WTC11 (cell line): ENCODE results near the gene TEX36. TPM values are rescaled to one million over a fixed set of nuclear protein-coding genes. Genes with fewer than 3 reads are reported as not detected.

Experiments used
- ATAC-seq: fragments of 200-7000 bp; cut with Tn5 transposase; 2 replicates; pipeline ENCODE4 v1.10.0; 2021; ENCODE audit warnings: mild to moderate bottlenecking, moderate library complexity
- CTCF ChIA-PET: fragments of 300-600 bp; sonication (Branson Sonifier 250); formaldehyde crosslinking; loops from one replicate; lab custom pipeline; 2021; ENCODE audit warnings: antibody characterized with exemption; lab: Charles Lee
- POLR2A ChIA-PET: fragments of 350-600 bp; sonication (Branson Sonifier 250); formaldehyde crosslinking; loops from one replicate; lab custom pipeline; 2021; ENCODE audit warnings: antibody characterized with exemption; lab: Charles Lee
- DNase-seq: peaks from one replicate; pipeline ENCODE4 v3.0.0; 2021; ENCODE audit warnings: low spot score
- H3K27ac Mint-ChIP-seq: 2 replicates; pipeline ENCODE4 v1.8.0; 2021; ENCODE audit warnings: mixed read lengths
- H3K27me3 Mint-ChIP-seq: 2 replicates; pipeline ENCODE4 v1.8.0; 2021; ENCODE audit warnings: low read depth, mild to moderate bottlenecking, moderate library complexity, mixed read lengths
- H3K36me3 Mint-ChIP-seq: 2 replicates; pipeline ENCODE4 v1.8.0; 2021; ENCODE audit warnings: mixed read lengths
- H3K4me1 Mint-ChIP-seq: 2 replicates; pipeline ENCODE4 v1.8.0; 2022; ENCODE audit warnings: mixed read lengths
- H3K4me3 Mint-ChIP-seq: 2 replicates; pipeline ENCODE4 v1.8.0; 2021; ENCODE audit warnings: mild to moderate bottlenecking, moderate library complexity, mixed read lengths
- H3K9me3 Mint-ChIP-seq: 2 replicates; pipeline ENCODE4 v1.8.0; 2021; ENCODE audit warnings: mixed read lengths
- FOXK1 ChIP-seq: sonication (generic); formaldehyde crosslinking; IDR thresholded peaks from 2 replicates; pipeline ENCODE4 v1.8.0; 2022; ENCODE audit warnings: mild to moderate bottlenecking, moderate library complexity, missing genetic modification reagents
- GABPB1 ChIP-seq: sonication (generic); formaldehyde crosslinking; IDR thresholded peaks from 2 replicates; pipeline ENCODE4 v1.8.1; 2023; ENCODE audit warnings: mild to moderate bottlenecking, missing genetic modification reagents
- GRHL2 ChIP-seq: fragments of 250-450 bp; sonication (Bioruptor Pico); IDR thresholded peaks from 2 replicates; pipeline ENCODE4 v1.8.0; 2022; ENCODE audit warnings: mild to moderate bottlenecking, moderate library complexity; ENCODE audit not compliant: insufficient replicate concordance, severe bottlenecking
- GTF2I ChIP-seq: fragments of 250-450 bp; sonication (Bioruptor Pico); conservative IDR thresholded peaks from 2 replicates; pipeline ENCODE4 v1.4.0; 2021; ENCODE audit warnings: mild to moderate bottlenecking
- KAT7 ChIP-seq: sonication (generic); formaldehyde crosslinking; IDR thresholded peaks from 2 replicates; pipeline ENCODE4 v1.8.1; 2023; ENCODE audit warnings: missing genetic modification reagents, mild to moderate bottlenecking, borderline replicate concordance
- MXD4 ChIP-seq: fragments of 250-450 bp; sonication (Bioruptor Pico); IDR thresholded peaks from 2 replicates; pipeline ENCODE4 v1.8.0; 2021; ENCODE audit warnings: mild to moderate bottlenecking, moderate library complexity, borderline replicate concordance
- SMAD4 ChIP-seq: sonication (generic); formaldehyde crosslinking; IDR thresholded peaks from 2 replicates; pipeline ENCODE4 v1.8.0; 2022; ENCODE audit warnings: mild to moderate bottlenecking, missing genetic modification reagents
- ZNF121 ChIP-seq: sonication (generic); formaldehyde crosslinking; IDR thresholded peaks from 2 replicates; pipeline ENCODE4 v1.8.0; 2023; ENCODE audit warnings: missing genetic modification reagents
- ZNF396 ChIP-seq: fragments of 250-450 bp; sonication (Bioruptor Pico); IDR thresholded peaks from 2 replicates; pipeline ENCODE4 v1.8.0; 2021; ENCODE audit warnings: mild to moderate bottlenecking, moderate library complexity, borderline replicate concordance
- total RNA-seq: library from RNA; stranded (reverse); gene quantifications from 3 replicates; pipeline ENCODE4 v1.2.3, GENCODE V29; 2021
- TF ChIP-seq, protein P1 (sequence below): sonication (generic); formaldehyde crosslinking; IDR thresholded peaks from 2 replicates; pipeline ENCODE4 v1.8.1; 2022; ENCODE audit warnings: mild to moderate bottlenecking, moderate library complexity, missing genetic modification reagents
- TF ChIP-seq, protein P2 (sequence below): sonication (generic); formaldehyde crosslinking; IDR thresholded peaks from 2 replicates; pipeline ENCODE4 v1.8.0; 2023; ENCODE audit warnings: mild to moderate bottlenecking, missing genetic modification reagents
- TF ChIP-seq, protein P3 (sequence below): sonication (generic); formaldehyde crosslinking; IDR thresholded peaks from 2 replicates; pipeline ENCODE4 v1.8.1; 2023; ENCODE audit warnings: mild to moderate bottlenecking, missing genetic modification reagents
- TF ChIP-seq, protein P4 (sequence below): fragments of 250-450 bp; sonication (Bioruptor Pico); IDR thresholded peaks from 2 replicates; pipeline ENCODE4 v1.9.0; 2021; ENCODE audit warnings: mild to moderate bottlenecking, borderline replicate concordance
- TF ChIP-seq, protein P5 (sequence below): sonication (generic); formaldehyde crosslinking; IDR thresholded peaks from 2 replicates; pipeline ENCODE4 v1.8.0; 2022; ENCODE audit warnings: mild to moderate bottlenecking, missing genetic modification reagents

The TEX36 gene
- total RNA-seq, 1 experiment from 2014 or later, result not detected

DNA sequence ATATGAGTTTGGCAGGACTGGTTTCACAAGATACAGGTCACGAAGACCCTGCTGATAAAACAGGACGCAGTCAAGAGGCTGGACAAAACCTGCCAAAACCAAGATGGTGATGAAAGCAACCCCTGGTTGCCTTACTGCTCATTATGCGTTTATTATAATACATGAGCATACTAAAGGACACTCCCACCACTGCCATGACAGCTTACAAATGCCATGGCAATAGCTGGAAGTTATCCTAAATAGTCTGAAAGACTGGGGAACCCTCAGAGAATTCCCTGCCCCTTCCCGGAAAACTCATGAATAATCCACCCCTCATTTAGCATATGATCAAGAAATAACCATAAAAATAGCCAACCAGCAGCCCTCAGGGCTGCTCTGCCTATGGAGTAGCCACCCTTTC is 73.1 kb downstream of the TEX36 start:
- Mint-ChIP-seq H3K27ac (no peak overlapping the region), H3K27me3 (no peaks in the 10 kb centered on the region), H3K4me3 (no peak overlapping the region), H3K36me3 (no peaks in the 10 kb centered on the region), H3K4me1 (peaks cover 3% of the 10 kb centered on the region; the same call in 1 of the 2 replicates), H3K9me3 (peaks cover 14% of the 10 kb centered on the region)
- DNase-seq (no peak), ATAC-seq (no peak)
- no peak for TF ChIP-seq KAT7
- no peak for TF ChIP-seq ZNF121
- CTCF ChIA-PET, result interaction anchor here (0.9 kb wide), 1 partner anchor 240 kb away, joined by 3 read pairs; no protein-coding TSS in a partner anchor
- POLR2A ChIA-PET, result no interaction called here

DNA sequence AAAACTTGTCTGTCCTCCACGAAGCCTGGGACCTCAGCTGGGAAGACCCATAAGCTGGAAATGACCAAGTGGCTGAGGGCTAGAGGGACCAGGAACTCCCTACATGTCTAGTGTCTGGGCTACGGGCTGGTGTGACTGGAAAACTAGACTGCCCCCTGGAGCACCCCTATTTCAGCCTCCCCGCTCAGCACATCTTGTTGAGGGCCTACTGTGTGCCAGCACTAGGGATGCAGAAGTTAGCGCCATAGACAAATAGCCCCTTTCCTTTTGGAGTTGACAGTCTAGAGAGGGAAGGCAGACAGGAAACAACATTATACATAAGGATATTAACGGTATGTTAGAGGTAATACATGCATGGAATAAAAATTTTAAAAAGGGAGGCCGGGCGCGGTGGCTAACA is 74.5 kb downstream of the TEX36 start:
- TF ChIP-seq GTF2I, result no peak
- POLR2A ChIA-PET, result no interaction called here

DNA sequence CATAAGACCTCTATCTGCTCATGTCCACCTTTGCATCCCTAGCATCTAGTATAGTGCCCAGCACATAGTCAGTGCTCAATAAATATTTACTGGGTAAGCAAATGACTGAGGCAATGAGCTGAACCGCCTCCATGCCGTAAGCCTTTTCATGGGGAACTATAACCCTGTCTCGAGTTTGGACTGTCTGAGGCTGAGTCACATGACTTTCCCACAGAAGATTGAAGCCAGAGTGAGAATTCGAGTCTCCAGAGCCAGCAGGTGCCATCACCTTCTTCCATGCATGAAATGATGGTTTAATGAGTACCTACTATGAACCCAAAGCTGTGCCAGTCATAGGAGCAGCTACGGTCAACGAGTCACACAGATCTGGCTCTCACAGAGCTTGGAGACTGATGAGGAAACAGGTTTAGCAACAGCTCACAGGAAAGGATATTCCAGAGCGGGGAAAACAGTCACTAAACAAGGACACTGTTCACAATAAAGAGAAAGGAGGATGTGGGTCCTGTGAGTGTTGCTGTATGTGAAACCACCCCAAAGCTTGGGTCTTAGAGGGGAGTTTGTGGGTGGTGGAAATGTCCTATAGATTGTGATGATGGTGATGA is 75.2 kb downstream of the TEX36 start:
- peaks cover 3% of the 10 kb centered on the region; the same call in 1 of the 2 replicates for H3K4me1 Mint-ChIP-seq
- no peak overlapping the region for H3K27ac Mint-ChIP-seq
- H3K9me3 Mint-ChIP-seq, result peaks cover 16% of the 10 kb centered on the region
- H3K27me3 Mint-ChIP-seq, result no peaks in the 10 kb centered on the region
- POLR2A ChIA-PET, result no interaction called here
- H3K36me3 Mint-ChIP-seq, result no peaks in the 10 kb centered on the region
- TF ChIP-seq FOXK1 (CRISPR knock-in tag), result no peak
- TF ChIP-seq GRHL2 (CRISPR knock-in tag), result no peak
- TF ChIP-seq MXD4, result no peak
- TF ChIP-seq, protein P1, sequence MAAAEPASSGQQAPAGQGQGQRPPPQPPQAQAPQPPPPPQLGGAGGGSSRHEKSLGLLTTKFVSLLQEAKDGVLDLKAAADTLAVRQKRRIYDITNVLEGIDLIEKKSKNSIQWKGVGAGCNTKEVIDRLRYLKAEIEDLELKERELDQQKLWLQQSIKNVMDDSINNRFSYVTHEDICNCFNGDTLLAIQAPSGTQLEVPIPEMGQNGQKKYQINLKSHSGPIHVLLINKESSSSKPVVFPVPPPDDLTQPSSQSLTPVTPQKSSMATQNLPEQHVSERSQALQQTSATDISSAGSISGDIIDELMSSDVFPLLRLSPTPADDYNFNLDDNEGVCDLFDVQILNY, result no peak
- no peak for TF ChIP-seq ZNF396 (CRISPR knock-in tag)
- TF ChIP-seq, all 79 proteins: peak for 0
- DNase-seq, result no peak
- ATAC-seq, result no peak
- H3K4me3 Mint-ChIP-seq, result no peak overlapping the region
- CTCF ChIA-PET, result no interaction called here

More for the DNA sequence above, 74.5 kb downstream of the TEX36 start:
- Mint-ChIP-seq H3K9me3 (peaks cover 16% of the 10 kb centered on the region), H3K36me3 (no peaks in the 10 kb centered on the region), H3K4me3 (no peak overlapping the region), H3K27ac (no peak overlapping the region), H3K4me1 (peaks cover 3% of the 10 kb centered on the region; the same call in 1 of the 2 replicates), H3K27me3 (no peaks in the 10 kb centered on the region)
- no peak for ATAC-seq
- CTCF ChIA-PET, result no interaction called here
- no peak for DNase-seq

DNA sequence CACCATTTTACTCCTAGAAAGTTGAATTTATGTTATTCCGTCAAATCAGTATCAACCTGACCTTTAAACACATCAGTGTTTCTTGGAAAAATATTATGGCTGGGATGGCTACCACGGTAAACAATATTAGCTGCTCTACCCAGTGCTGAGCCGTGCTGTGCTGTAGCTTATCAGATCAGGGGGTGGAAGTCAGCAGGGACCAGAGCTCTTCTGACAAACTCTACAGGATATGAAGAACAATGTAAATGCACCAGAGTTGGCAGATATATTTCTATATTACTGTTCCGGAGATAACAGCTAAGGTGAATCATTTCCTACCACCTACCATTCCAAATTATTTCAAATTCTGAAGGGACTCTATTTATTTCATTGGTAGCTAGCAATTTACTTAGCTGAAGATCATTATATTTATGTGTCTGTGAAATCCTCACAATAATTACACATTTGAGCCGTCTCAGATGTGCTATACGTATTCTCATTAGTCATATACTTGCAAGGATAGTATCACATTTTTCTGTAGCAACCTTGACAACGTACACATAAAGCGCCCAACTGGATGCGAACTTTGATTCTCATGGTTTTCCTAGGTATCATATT is 76.5 kb downstream of the TEX36 start:
- no peak for ATAC-seq
- POLR2A ChIA-PET, result no interaction called here
- H3K4me3 Mint-ChIP-seq, result no peak overlapping the region
- TF ChIP-seq, protein P2, sequence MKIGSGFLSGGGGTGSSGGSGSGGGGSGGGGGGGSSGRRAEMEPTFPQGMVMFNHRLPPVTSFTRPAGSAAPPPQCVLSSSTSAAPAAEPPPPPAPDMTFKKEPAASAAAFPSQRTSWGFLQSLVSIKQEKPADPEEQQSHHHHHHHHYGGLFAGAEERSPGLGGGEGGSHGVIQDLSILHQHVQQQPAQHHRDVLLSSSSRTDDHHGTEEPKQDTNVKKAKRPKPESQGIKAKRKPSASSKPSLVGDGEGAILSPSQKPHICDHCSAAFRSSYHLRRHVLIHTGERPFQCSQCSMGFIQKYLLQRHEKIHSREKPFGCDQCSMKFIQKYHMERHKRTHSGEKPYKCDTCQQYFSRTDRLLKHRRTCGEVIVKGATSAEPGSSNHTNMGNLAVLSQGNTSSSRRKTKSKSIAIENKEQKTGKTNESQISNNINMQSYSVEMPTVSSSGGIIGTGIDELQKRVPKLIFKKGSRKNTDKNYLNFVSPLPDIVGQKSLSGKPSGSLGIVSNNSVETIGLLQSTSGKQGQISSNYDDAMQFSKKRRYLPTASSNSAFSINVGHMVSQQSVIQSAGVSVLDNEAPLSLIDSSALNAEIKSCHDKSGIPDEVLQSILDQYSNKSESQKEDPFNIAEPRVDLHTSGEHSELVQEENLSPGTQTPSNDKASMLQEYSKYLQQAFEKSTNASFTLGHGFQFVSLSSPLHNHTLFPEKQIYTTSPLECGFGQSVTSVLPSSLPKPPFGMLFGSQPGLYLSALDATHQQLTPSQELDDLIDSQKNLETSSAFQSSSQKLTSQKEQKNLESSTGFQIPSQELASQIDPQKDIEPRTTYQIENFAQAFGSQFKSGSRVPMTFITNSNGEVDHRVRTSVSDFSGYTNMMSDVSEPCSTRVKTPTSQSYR (CRISPR knock-in tag), result no peak
- no peak for TF ChIP-seq SMAD4 (CRISPR knock-in tag)
- TF ChIP-seq, protein P3, sequence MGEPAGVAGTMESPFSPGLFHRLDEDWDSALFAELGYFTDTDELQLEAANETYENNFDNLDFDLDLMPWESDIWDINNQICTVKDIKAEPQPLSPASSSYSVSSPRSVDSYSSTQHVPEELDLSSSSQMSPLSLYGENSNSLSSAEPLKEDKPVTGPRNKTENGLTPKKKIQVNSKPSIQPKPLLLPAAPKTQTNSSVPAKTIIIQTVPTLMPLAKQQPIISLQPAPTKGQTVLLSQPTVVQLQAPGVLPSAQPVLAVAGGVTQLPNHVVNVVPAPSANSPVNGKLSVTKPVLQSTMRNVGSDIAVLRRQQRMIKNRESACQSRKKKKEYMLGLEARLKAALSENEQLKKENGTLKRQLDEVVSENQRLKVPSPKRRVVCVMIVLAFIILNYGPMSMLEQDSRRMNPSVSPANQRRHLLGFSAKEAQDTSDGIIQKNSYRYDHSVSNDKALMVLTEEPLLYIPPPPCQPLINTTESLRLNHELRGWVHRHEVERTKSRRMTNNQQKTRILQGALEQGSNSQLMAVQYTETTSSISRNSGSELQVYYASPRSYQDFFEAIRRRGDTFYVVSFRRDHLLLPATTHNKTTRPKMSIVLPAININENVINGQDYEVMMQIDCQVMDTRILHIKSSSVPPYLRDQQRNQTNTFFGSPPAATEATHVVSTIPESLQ (CRISPR knock-in tag), result no peak
- TF ChIP-seq, protein P4, sequence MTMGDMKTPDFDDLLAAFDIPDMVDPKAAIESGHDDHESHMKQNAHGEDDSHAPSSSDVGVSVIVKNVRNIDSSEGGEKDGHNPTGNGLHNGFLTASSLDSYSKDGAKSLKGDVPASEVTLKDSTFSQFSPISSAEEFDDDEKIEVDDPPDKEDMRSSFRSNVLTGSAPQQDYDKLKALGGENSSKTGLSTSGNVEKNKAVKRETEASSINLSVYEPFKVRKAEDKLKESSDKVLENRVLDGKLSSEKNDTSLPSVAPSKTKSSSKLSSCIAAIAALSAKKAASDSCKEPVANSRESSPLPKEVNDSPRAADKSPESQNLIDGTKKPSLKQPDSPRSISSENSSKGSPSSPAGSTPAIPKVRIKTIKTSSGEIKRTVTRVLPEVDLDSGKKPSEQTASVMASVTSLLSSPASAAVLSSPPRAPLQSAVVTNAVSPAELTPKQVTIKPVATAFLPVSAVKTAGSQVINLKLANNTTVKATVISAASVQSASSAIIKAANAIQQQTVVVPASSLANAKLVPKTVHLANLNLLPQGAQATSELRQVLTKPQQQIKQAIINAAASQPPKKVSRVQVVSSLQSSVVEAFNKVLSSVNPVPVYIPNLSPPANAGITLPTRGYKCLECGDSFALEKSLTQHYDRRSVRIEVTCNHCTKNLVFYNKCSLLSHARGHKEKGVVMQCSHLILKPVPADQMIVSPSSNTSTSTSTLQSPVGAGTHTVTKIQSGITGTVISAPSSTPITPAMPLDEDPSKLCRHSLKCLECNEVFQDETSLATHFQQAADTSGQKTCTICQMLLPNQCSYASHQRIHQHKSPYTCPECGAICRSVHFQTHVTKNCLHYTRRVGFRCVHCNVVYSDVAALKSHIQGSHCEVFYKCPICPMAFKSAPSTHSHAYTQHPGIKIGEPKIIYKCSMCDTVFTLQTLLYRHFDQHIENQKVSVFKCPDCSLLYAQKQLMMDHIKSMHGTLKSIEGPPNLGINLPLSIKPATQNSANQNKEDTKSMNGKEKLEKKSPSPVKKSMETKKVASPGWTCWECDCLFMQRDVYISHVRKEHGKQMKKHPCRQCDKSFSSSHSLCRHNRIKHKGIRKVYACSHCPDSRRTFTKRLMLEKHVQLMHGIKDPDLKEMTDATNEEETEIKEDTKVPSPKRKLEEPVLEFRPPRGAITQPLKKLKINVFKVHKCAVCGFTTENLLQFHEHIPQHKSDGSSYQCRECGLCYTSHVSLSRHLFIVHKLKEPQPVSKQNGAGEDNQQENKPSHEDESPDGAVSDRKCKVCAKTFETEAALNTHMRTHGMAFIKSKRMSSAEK (CRISPR knock-in tag), result no peak
- no peak for TF ChIP-seq KAT7
- TF ChIP-seq, protein P5, sequence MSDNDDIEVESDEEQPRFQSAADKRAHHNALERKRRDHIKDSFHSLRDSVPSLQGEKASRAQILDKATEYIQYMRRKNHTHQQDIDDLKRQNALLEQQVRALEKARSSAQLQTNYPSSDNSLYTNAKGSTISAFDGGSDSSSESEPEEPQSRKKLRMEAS (CRISPR knock-in tag), result no peak
- TF ChIP-seq GABPB1, result no peak

More for the DNA sequence above, 76.5 kb downstream of the TEX36 start:
- Mint-ChIP-seq H3K27me3 (no peaks in the 10 kb centered on the region), H3K27ac (no peak overlapping the region), H3K9me3 (peaks cover 16% of the 10 kb centered on the region), H3K4me1 (peaks cover 3% of the 10 kb centered on the region; the same call in 1 of the 2 replicates), H3K36me3 (no peaks in the 10 kb centered on the region)
- CTCF ChIA-PET, result no interaction called here
- DNase-seq, result no peak
